WI38 (cell line): ENCODE data around the gene TMEM163.

Experiments
- H3K4me3 ChIP-seq: 2 replicates; pipeline ENCODE4 v1.5.1; 2011; ENCODE audit warnings: low read depth, mild to moderate bottlenecking, control low read depth, low read length
- CTCF ChIP-seq: IDR thresholded peaks from 2 replicates; pipeline ENCODE4 v1.5.1; 2012; ENCODE audit warnings: low read depth, mild to moderate bottlenecking, control low read depth, low read length

TMEM163 gene

GRCh38 chr2:134714228-134714627 is 4.6 kb downstream of the TMEM163 start:
- H3K4me3 ChIP-seq: no peak overlapping the region
- TF ChIP-seq CTCF: no peak

- TF ChIP-seq CTCF: no peak
- H3K4me3 ChIP-seq: no peak overlapping the region
Observed at GRCh38 chr2:134713606-134714005, 5.2 kb downstream of the TMEM163 start.

GRCh38 chr2:134713176-134713575 is 5.6 kb downstream of the TMEM163 start:
- no peak for TF ChIP-seq CTCF
- H3K4me3 ChIP-seq: no peak overlapping the region

- H3K4me3 ChIP-seq: no peak overlapping the region
- TF ChIP-seq CTCF: no peak
Observed at GRCh38 chr2:134712736-134713135, 6.1 kb downstream of the TMEM163 start.

GRCh38 chr2:134712299-134712698 is 6.5 kb downstream of the TMEM163 start:
- H3K4me3 ChIP-seq: no peak overlapping the region
- TF ChIP-seq CTCF: no peak

GRCh38 chr2:134711692-134712091 is 7.1 kb downstream of the TMEM163 start:
- H3K4me3 ChIP-seq: no peak overlapping the region
- TF ChIP-seq CTCF: no peak

GRCh38 chr2:134707330-134707676 is 11.5 kb downstream of the TMEM163 start:
- no peak for TF ChIP-seq CTCF
- no peak overlapping the region for H3K4me3 ChIP-seq
